GM21423 (cell line): ENCODE results near the gene TMC3.
"Not testable (repeated sequence)": the region's sequence is repeated elsewhere in the genome, so short reads cannot be mapped to it uniquely, and the experiment has no call there.

ENCODE experiments used
- ATAC-seq: cut with Tn5 transposase; IDR thresholded peaks from one replicate; pipeline ENCODE4 v1.9.1; 2021; ENCODE audit warnings: mild to moderate bottlenecking, moderate library complexity; ENCODE audit not compliant: unreplicated experiment

TMC3 gene

GRCh38 chr15:81348691-81349090, 25.3 kb downstream of the TMC3 start:
- not testable (repeated sequence) for ATAC-seq

- ATAC-seq, result no peak
Observed at GRCh38 chr15:81347910-81348309, 26.1 kb downstream of the TMC3 start.

GRCh38 chr15:81346611-81347010, 27.4 kb downstream of the TMC3 start:
- ATAC-seq, result no peak

- ATAC-seq, result no peak
Observed at GRCh38 chr15:81343371-81343770, 30.6 kb downstream of the TMC3 start.

- no peak for ATAC-seq
Observed at GRCh38 chr15:81341351-81341750, 32.7 kb downstream of the TMC3 start.

- ATAC-seq, result no peak
Observed at GRCh38 chr15:81339851-81340250, 34.2 kb downstream of the TMC3 start.

- ATAC-seq, result no peak
Observed at GRCh38 chr15:81339321-81339720, 34.7 kb downstream of the TMC3 start.

GRCh38 chr15:81338170-81339007, 35.6 kb downstream of the TMC3 start:
- ATAC-seq, result no peak

GRCh38 chr15:81337713-81338157, 36.3 kb downstream of the TMC3 start:
- no peak for ATAC-seq

- ATAC-seq, result no peak
Observed at GRCh38 chr15:81337241-81337640, 36.8 kb downstream of the TMC3 start.

- no peak for ATAC-seq
Observed at GRCh38 chr15:81336568-81336967, 37.4 kb downstream of the TMC3 start.

- no peak for ATAC-seq
Observed at GRCh38 chr15:81335631-81336030, 38.4 kb downstream of the TMC3 start.

GRCh38 chr15:81334768-81335435, 39.1 kb downstream of the TMC3 start:
- no peak for ATAC-seq

GRCh38 chr15:81333363-81333762, 40.6 kb downstream of the TMC3 start:
- no peak for ATAC-seq

GRCh38 chr15:81332326-81332725, 41.7 kb downstream of the TMC3 start:
- ATAC-seq, result no peak

- ATAC-seq, result no peak
Observed at GRCh38 chr15:81331600-81331999, 42.4 kb downstream of the TMC3 start.

GRCh38 chr15:81331141-81331540, 42.9 kb downstream of the TMC3 start:
- not testable (repeated sequence) for ATAC-seq

GRCh38 chr15:81330366-81331090, 43.5 kb downstream of the TMC3 start:
- ATAC-seq, result no peak

- no peak for ATAC-seq
Observed at GRCh38 chr15:81329446-81329845, 44.6 kb downstream of the TMC3 start.

GRCh38 chr15:81327516-81327915, 46.5 kb downstream of the TMC3 start:
- no peak for ATAC-seq

- ATAC-seq, result no peak
Observed at GRCh38 chr15:81326466-81327212, 47.4 kb downstream of the TMC3 start.
